Measurements from ENCODE around the gene SMOC1.

- no peak for TF ChIP-seq POLR2AphosphoS5 (IDR thresholded peaks at IDR 0.05; ENCODE audit: low read depth, low read length)
- no peak for TF ChIP-seq CTCF (IDR thresholded peaks at IDR 0.05)
- TF ChIP-seq REST (IDR thresholded peaks at IDR 0.05; ENCODE audit: insufficient read depth in 1 of 2, low read depth in 2 of 2, low read length in 1 of 2) = no peak
- no peak for TF ChIP-seq TCF7L2 (IDR thresholded peaks at IDR 0.05; ENCODE audit: low read depth, low read length)
These were observed 74.2 kb downstream of the SMOC1 start for GRCh38 chr14:69953266-69953915.

All from Panc1 (cell line).